Spleen (tissue), 7 donors: ENCODE data around the gene ALPP.

Experiments used
- CTCF ChIP-seq, 11 experiments: fragments of 200-600 bp in 7 of 11; fragments of 450-650 bp in 4 of 11; sonication (generic) in 4 of 11; IDR thresholded peaks in 8 of 11; conservative IDR thresholded peaks in 3 of 11; 1 replicate in 7 of 11; 2 replicates in 4 of 11; pipeline versions ENCODE4 v1.4.0 to v1.8.0; 2016 to 2021; ENCODE audit warnings: antibody characterized with exemption in 11 of 11, inconsistent platforms in 4 of 11, mild to moderate bottlenecking in 1 of 11
- POLR2A ChIP-seq, 3 donors: fragments of 450-650 bp; IDR thresholded peaks; one replicate each; pipeline ENCODE4 v1.5.1; 2017; ENCODE audit warnings: antibody characterized with exemption in 3 of 3, mild to moderate bottlenecking in 1 of 3
- donor health status: DM: no; HTN: no; CAD: no; lungs with moderate emphysema.
- donor health status: DM: no; HTN: no; CAD: no.
- donor health status: DM: no; HTN: no; CAD: no.

DNA sequence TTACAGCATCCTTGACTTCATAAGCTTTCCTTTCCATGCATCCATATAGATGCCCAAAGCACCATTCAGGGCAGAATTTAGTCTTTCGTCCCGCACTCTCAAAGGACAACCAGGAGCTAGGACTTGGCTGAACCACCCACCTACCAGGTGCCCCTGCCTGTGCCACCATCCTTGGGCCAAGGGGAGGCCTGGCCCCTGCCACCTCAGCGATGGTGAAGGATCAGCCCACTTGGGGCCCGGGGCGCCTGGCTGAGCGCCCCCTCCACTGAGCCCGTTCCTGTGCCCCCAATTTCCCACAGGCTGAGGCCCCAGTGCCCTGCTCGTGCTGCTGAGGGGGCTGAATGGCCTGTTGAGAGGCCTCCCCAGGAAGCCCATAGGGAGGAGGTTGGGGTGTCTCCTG is 33.3 kb upstream of the ALPP start:
- TF ChIP-seq CTCF (IDR thresholded peaks at IDR 0.05 in 8 of 11, conservative IDR thresholded peaks at IDR 0.05 in 3 of 11) (no peak), POLR2A (IDR thresholded peaks at IDR 0.05) (no peak)
